ENCODE results near the gene SUPT6H.

- TF ChIP-seq SUZ12 (IDR thresholded peaks at IDR 0.05; ENCODE audit: extremely low read depth, insufficient read depth, insufficient read length) (no peak), YY1 (IDR thresholded peaks at IDR 0.05; ENCODE audit: insufficient read depth, insufficient read length) (no peak)
Measured at GRCh38 chr17:28700278-28700677, 38.3 kb downstream of the SUPT6H start.

Measured in NT2/D1 (cell line).